ENCODE data around the gene RPL39. TPM values are rescaled to one million over a fixed set of nuclear protein-coding genes. Genes with fewer than 3 reads are reported as not detected.
"Not testable (repeated sequence)": the region's sequence is repeated elsewhere in the genome, so short reads cannot be mapped to it uniquely, and the experiment has no call there.

RPL39 gene
- total RNA-seq, 1 donor from 2014 or later: 1,492 TPM

GRCh38 chrX:119778829-119779228 is 12.6 kb downstream of the RPL39 start:
- Histone ChIP-seq H3K79me2 (ENCODE audit: insufficient read depth, low read length) (peaks cover 7% of the 10 kb centered on the region), H2AFZ (ENCODE audit: low read depth, low read length) (no peak overlapping the region), H3K27me3 (ENCODE audit: insufficient read depth, low read length) (no peaks in the 10 kb centered on the region), H3K27ac (ENCODE audit: low read depth, low read length) (no peak overlapping the region), H3K4me1 (ENCODE audit: insufficient read depth, low read length) (no peaks in the 10 kb centered on the region), H3K9me3 (ENCODE audit: insufficient read depth, low read depth, low read length) (no peaks in the 10 kb centered on the region), H4K20me1 (ENCODE audit: insufficient read depth, low read length) (peaks cover 17% of the 10 kb centered on the region), H3K4me3 (ENCODE audit: insufficient read depth, low read depth, low read length) (no peak overlapping the region), H3K4me2 (ENCODE audit: low read length) (no peak overlapping the region), H3K9ac (ENCODE audit: low read length) (no peak overlapping the region), H3K36me3 (ENCODE audit: insufficient read depth, low read length) (no peaks in the 10 kb centered on the region)
- H3K4me1 Mint-ChIP-seq (ENCODE audit: low read depth, unreplicated experiment): no peaks in the 10 kb centered on the region
- H3K4me3 Mint-ChIP-seq (ENCODE audit: unreplicated experiment): no peak overlapping the region
- TF ChIP-seq, protein P1, sequence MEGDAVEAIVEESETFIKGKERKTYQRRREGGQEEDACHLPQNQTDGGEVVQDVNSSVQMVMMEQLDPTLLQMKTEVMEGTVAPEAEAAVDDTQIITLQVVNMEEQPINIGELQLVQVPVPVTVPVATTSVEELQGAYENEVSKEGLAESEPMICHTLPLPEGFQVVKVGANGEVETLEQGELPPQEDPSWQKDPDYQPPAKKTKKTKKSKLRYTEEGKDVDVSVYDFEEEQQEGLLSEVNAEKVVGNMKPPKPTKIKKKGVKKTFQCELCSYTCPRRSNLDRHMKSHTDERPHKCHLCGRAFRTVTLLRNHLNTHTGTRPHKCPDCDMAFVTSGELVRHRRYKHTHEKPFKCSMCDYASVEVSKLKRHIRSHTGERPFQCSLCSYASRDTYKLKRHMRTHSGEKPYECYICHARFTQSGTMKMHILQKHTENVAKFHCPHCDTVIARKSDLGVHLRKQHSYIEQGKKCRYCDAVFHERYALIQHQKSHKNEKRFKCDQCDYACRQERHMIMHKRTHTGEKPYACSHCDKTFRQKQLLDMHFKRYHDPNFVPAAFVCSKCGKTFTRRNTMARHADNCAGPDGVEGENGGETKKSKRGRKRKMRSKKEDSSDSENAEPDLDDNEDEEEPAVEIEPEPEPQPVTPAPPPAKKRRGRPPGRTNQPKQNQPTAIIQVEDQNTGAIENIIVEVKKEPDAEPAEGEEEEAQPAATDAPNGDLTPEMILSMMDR (IDR thresholded peaks at IDR 0.05; ENCODE audit: insufficient read depth, low read depth, low read length): no peak
- TF ChIP-seq EZH2 (IDR thresholded peaks at IDR 0.05; ENCODE audit: insufficient read depth, low read length): no peak
- no peak for DNase-seq (ENCODE audit: low read depth)
- no peaks in the 10 kb centered on the region for H3K27me3 Mint-ChIP-seq (ENCODE audit: low read depth, unreplicated experiment)
- FAIRE-seq: no peak
- H3K27ac Mint-ChIP-seq (ENCODE audit: unreplicated experiment): no peak overlapping the region
- H3K36me3 Mint-ChIP-seq (ENCODE audit: low read depth, unreplicated experiment): no peaks in the 10 kb centered on the region
- no peaks in the 10 kb centered on the region for H3K9me3 Mint-ChIP-seq (ENCODE audit: unreplicated experiment)

DNA sequence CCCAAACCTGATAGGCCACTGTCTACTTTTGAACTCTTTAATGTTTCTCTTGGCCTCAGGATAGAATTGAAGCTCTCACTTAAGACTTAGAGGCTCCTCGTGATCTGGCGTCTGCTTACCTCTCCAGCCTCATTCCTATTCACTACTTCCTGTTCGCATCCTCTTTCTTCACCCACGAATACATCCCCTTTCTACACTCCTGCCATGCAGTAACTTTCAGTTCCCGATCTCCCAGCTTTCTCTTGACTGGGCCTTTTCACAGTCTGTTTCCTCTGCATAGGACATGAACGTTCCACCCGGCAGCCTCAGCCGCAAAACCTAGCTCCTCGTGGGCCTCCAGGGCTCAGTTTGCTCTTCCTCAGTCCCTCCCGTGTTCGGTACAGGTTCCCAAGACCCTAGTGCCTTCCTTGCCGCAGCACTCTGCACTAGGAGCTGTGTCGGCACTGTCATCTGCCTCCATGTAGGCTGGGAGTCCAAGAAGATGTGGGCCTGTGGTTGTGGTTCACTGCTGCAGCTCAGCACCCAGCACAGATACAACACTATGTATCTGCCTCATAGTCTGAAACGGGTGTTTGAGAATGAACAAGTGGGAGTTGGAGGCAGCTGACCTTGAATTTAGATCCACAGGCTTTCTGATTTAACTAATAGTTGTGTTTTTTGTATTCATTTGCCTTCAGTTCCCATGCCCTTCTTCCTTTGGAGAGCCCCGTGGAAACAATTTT is 15.8 kb downstream of the RPL39 start:
- no peak overlapping the region for H3K4me3 ChIP-seq (ENCODE audit: insufficient read depth, low read depth, low read length)
- H3K9me3 Mint-ChIP-seq (ENCODE audit: unreplicated experiment): no peaks in the 10 kb centered on the region
- no peak overlapping the region for H3K27ac ChIP-seq (ENCODE audit: low read depth, low read length)
- no peaks in the 10 kb centered on the region for H3K9me3 ChIP-seq (ENCODE audit: insufficient read depth, low read depth, low read length)
- no peaks in the 10 kb centered on the region for H3K27me3 Mint-ChIP-seq (ENCODE audit: low read depth, unreplicated experiment)
- no peaks in the 10 kb centered on the region for H3K36me3 ChIP-seq (ENCODE audit: insufficient read depth, low read length)
- H3K27me3 ChIP-seq (ENCODE audit: insufficient read depth, low read length): no peaks in the 10 kb centered on the region
- no peaks in the 10 kb centered on the region for H3K4me1 ChIP-seq (ENCODE audit: insufficient read depth, low read length)
- peaks cover 5% of the 10 kb centered on the region for H3K36me3 Mint-ChIP-seq (ENCODE audit: low read depth, unreplicated experiment)
- no peaks in the 10 kb centered on the region for H3K79me2 ChIP-seq (ENCODE audit: insufficient read depth, low read length)
- FAIRE-seq: no peak
- H3K4me3 Mint-ChIP-seq (ENCODE audit: unreplicated experiment): no peak overlapping the region
- H3K27ac Mint-ChIP-seq (ENCODE audit: unreplicated experiment): no peak overlapping the region
- no peaks in the 10 kb centered on the region for H3K4me1 Mint-ChIP-seq (ENCODE audit: low read depth, unreplicated experiment)
- H4K20me1 ChIP-seq (ENCODE audit: insufficient read depth, low read length): no peaks in the 10 kb centered on the region
- no peak for TF ChIP-seq EZH2 (IDR thresholded peaks at IDR 0.05; ENCODE audit: insufficient read depth, low read length)
- TF ChIP-seq, protein P1 (IDR thresholded peaks at IDR 0.05; ENCODE audit: insufficient read depth, low read depth, low read length): no peak
- no peak overlapping the region for H2AFZ ChIP-seq (ENCODE audit: low read depth, low read length)
- H3K4me2 ChIP-seq (ENCODE audit: low read length): no peak overlapping the region
- H3K9ac ChIP-seq (ENCODE audit: low read length): no peak overlapping the region
- DNase-seq (ENCODE audit: low read depth): no peak

DNA sequence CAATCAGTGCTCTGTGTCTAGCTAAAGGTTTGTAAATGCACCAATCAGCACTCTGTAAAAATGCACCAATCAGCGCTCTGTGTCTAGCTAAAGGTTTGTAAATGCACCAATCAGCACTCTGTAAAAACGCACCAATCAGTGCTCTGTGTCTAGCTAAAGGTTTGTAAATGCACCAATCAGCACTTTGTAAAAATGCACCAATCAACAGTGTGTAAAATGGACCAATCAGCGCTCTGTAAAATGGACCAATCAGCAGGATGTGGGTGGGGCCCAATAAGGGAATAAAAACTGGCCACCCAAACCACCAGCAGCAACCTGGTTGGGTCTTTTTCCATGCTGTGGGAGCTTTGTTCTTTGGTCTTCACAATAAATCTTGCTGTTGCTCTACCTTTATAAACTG is 22.0 kb downstream of the RPL39 start:
- not testable (repeated sequence) for H2AFZ ChIP-seq (ENCODE audit: low read depth, low read length); DNase-seq (ENCODE audit: low read depth); H3K27ac ChIP-seq (ENCODE audit: low read depth, low read length); H3K9me3 ChIP-seq (ENCODE audit: insufficient read depth, low read depth, low read length); H3K9ac ChIP-seq (ENCODE audit: low read length); FAIRE-seq; H3K27ac Mint-ChIP-seq (ENCODE audit: unreplicated experiment); H3K9me3 Mint-ChIP-seq (ENCODE audit: unreplicated experiment); H3K4me1 ChIP-seq (ENCODE audit: insufficient read depth, low read length); H3K36me3 Mint-ChIP-seq (ENCODE audit: low read depth, unreplicated experiment); H3K27me3 ChIP-seq (ENCODE audit: insufficient read depth, low read length); H3K4me3 Mint-ChIP-seq (ENCODE audit: unreplicated experiment); H3K4me1 Mint-ChIP-seq (ENCODE audit: low read depth, unreplicated experiment); H3K79me2 ChIP-seq (ENCODE audit: insufficient read depth, low read length); H3K27me3 Mint-ChIP-seq (ENCODE audit: low read depth, unreplicated experiment); H3K4me3 ChIP-seq (ENCODE audit: insufficient read depth, low read depth, low read length); H3K4me2 ChIP-seq (ENCODE audit: low read length); H3K36me3 ChIP-seq (ENCODE audit: insufficient read depth, low read length); H4K20me1 ChIP-seq (ENCODE audit: insufficient read depth, low read length)

- not testable (repeated sequence) for H3K79me2 ChIP-seq (ENCODE audit: insufficient read depth, low read length); H3K9ac ChIP-seq (ENCODE audit: low read length); H3K27me3 ChIP-seq (ENCODE audit: insufficient read depth, low read length); H3K4me3 Mint-ChIP-seq (ENCODE audit: unreplicated experiment); H3K27ac Mint-ChIP-seq (ENCODE audit: unreplicated experiment); H3K36me3 ChIP-seq (ENCODE audit: insufficient read depth, low read length); H2AFZ ChIP-seq (ENCODE audit: low read depth, low read length); H3K4me2 ChIP-seq (ENCODE audit: low read length); H3K9me3 ChIP-seq (ENCODE audit: insufficient read depth, low read depth, low read length); H3K36me3 Mint-ChIP-seq (ENCODE audit: low read depth, unreplicated experiment); H3K27ac ChIP-seq (ENCODE audit: low read depth, low read length); H3K9me3 Mint-ChIP-seq (ENCODE audit: unreplicated experiment); H3K27me3 Mint-ChIP-seq (ENCODE audit: low read depth, unreplicated experiment); H4K20me1 ChIP-seq (ENCODE audit: insufficient read depth, low read length); H3K4me3 ChIP-seq (ENCODE audit: insufficient read depth, low read depth, low read length); FAIRE-seq; H3K4me1 ChIP-seq (ENCODE audit: insufficient read depth, low read length); H3K4me1 Mint-ChIP-seq (ENCODE audit: low read depth, unreplicated experiment)
- DNase-seq (ENCODE audit: low read depth): peak; percentile 44
These were observed 23.0 kb downstream of the RPL39 start for GRCh38 chrX:119768436-119768835.
